SK-N-SH (cell line): ENCODE results near the gene CUEDC1. TPM values are rescaled to one million over a fixed set of nuclear protein-coding genes. Genes with fewer than 3 reads are reported as not detected.

ENCODE experiments used
- CTCF ChIA-PET: fragments of 300-600, 350-600 bp; formaldehyde crosslinking; extraction: SDS; loops from one replicate; lab custom pipeline; 2021; lab: Yijun Ruan, JAX
- POLR2A ChIA-PET: fragments of 350-600 bp; sonication (Branson Sonifier 250); formaldehyde crosslinking; extraction: SDS; loops from one replicate; lab custom pipeline; 2020; ENCODE audit warnings: antibody characterized with exemption, inconsistent platforms; lab: Yijun Ruan, JAX
- DNase-seq: peaks from one replicate; pipeline ENCODE4 v3.0.0; 2012
- H2AFZ ChIP-seq: fragments of 200-600 bp; sonication (generic); 2 replicates; pipeline ENCODE4 v1.8.1; 2016; ENCODE audit warnings: antibody characterized with exemption, mild to moderate bottlenecking, low read depth
- H3F3A ChIP-seq: fragments of 200-600 bp; sonication (generic); replicated peaks from 2 replicates; pipeline ENCODE3; 2016; ENCODE audit warnings: antibody characterized with exemption, mild to moderate bottlenecking; ENCODE audit not compliant: insufficient read depth
- H3K27ac ChIP-seq, 2 experiments: fragments of 200-500 bp in 1 of 2; fragments of 200-600 bp in 1 of 2; sonication (Bioruptor generic) in 1 of 2; sonication (generic), shearing (Covaris generic) in 1 of 2; 2 replicates each; pipeline versions ENCODE4 v1.5.1 to v1.6.1; 2014 to 2016; ENCODE audit warnings: low read depth in 2 of 2, inconsistent platforms in 1 of 2, low read length in 1 of 2, mild to moderate bottlenecking in 1 of 2, mixed read lengths in 1 of 2
- H3K27me3 ChIP-seq: fragments of 200-600 bp; sonication (generic), shearing (Covaris generic); 2 replicates; pipeline ENCODE4 v1.6.1; 2016; ENCODE audit warnings: mixed run types; ENCODE audit not compliant: insufficient read depth
- H3K36me3 ChIP-seq, 2 experiments: fragments of 200-500 bp in 1 of 2; fragments of 200-600 bp in 1 of 2; sonication (Bioruptor generic) in 1 of 2; sonication (generic) in 1 of 2; replicated peaks in 1 of 2; 2 replicates each; pipeline versions ENCODE3 to v1.5.1; 2014 to 2016; ENCODE audit warnings: low read length in 1 of 2, mild to moderate bottlenecking in 1 of 2; ENCODE audit not compliant: insufficient read depth in 2 of 2, control insufficient read depth in 1 of 2
- H3K4me1 ChIP-seq, 2 experiments: fragments of 200-500 bp in 1 of 2; fragments of 200-600 bp in 1 of 2; sonication (Bioruptor generic) in 1 of 2; sonication (generic), shearing (Covaris generic) in 1 of 2; 2 replicates each; pipeline versions ENCODE4 v1.5.1 to v1.6.1; 2014 to 2016; ENCODE audit warnings: low read depth in 1 of 2, low read length in 1 of 2, mixed run types in 1 of 2; ENCODE audit not compliant: insufficient read depth in 2 of 2, control insufficient read depth in 1 of 2
- H3K4me2 ChIP-seq: fragments of 200-600 bp; sonication (generic), shearing (Covaris generic); 2 replicates; pipeline ENCODE4 v1.6.1; 2017; ENCODE audit warnings: mixed run types
- H3K4me3 ChIP-seq, 2 experiments: fragments of 200-500 bp in 1 of 2; fragments of 200-600 bp in 1 of 2; sonication (Bioruptor generic) in 1 of 2; sonication (generic), shearing (Covaris generic) in 1 of 2; 2 replicates each; pipeline versions ENCODE4 v1.5.1 to v1.8.1; 2014 to 2016; ENCODE audit warnings: low read depth in 2 of 2, inconsistent platforms in 1 of 2, low read length in 1 of 2, mild to moderate bottlenecking in 1 of 2, mixed read lengths in 1 of 2, moderate library complexity in 1 of 2
- H3K79me2 ChIP-seq: fragments of 200-600 bp; sonication (generic); 2 replicates; pipeline ENCODE4 v1.8.1; 2017; ENCODE audit warnings: mild to moderate bottlenecking; ENCODE audit not compliant: insufficient read depth
- H3K9ac ChIP-seq: fragments of 200-600 bp; sonication (generic); 2 replicates; pipeline ENCODE4 v1.6.1; 2017; ENCODE audit warnings: mixed run types
- H3K9me2 ChIP-seq: fragments of 200-600 bp; sonication (generic); 2 replicates; pipeline ENCODE4 v1.6.1; 2017; ENCODE audit warnings: mixed run types
- H3K9me3 ChIP-seq: fragments of 200-600 bp; sonication (generic); 2 replicates; pipeline ENCODE4 v1.6.1; 2017; ENCODE audit warnings: mixed run types, mild to moderate bottlenecking, moderate library complexity
- H4K20me1 ChIP-seq: fragments of 200-600 bp; sonication (generic); 2 replicates; pipeline ENCODE4 v1.6.1; 2017; ENCODE audit warnings: mild to moderate bottlenecking, mixed run types; ENCODE audit not compliant: insufficient read depth
- NFIC ChIP-seq: IDR thresholded peaks from 2 replicates; pipeline ENCODE4 v1.4.0; 2012; ENCODE audit warnings: borderline replicate concordance
- PBX3 ChIP-seq: IDR thresholded peaks from 2 replicates; pipeline ENCODE4; 2012
- REST ChIP-seq: IDR thresholded peaks from 2 replicates; pipeline ENCODE4 v1.6.1; 2012; ENCODE audit warnings: mild to moderate bottlenecking, low read depth, low read length, moderate library complexity
- SIN3A ChIP-seq: IDR thresholded peaks from 2 replicates; pipeline ENCODE4 v1.6.1; 2012; ENCODE audit warnings: low read depth, mild to moderate bottlenecking, low read length, moderate library complexity, borderline replicate concordance
- TEAD4 ChIP-seq: IDR thresholded peaks from 2 replicates; pipeline ENCODE4 v1.4.0; 2012; ENCODE audit warnings: mild to moderate bottlenecking, borderline replicate concordance; ENCODE audit not compliant: insufficient read depth
- WGBS: methylation state at CpG from one replicate; pipeline ENCODE4 v1.1.6; 2017; ENCODE audit warnings: low lambda C conversion rate; 5-methylcytosine and 5-hydroxymethylcytosine counted together
- polyA plus RNA-seq, 3 experiments: library from polyadenylated mRNA; depleted of rRNA; stranded (reverse); fragments of >200 nt; gene quantifications; 2 replicates each; pipeline ENCODE4 v1.2.3, GENCODE V29; 2012

Gene CUEDC1
- polyA plus RNA-seq, 1 of the 3 experiments (the other 2 are of a cell fraction) = 58.9 TPM

- peaks cover 14% of the 10 kb centered on the region for H3F3A ChIP-seq
- CTCF ChIA-PET = interaction anchor here (1.0 to 6.1 kb wide), 8 partner anchors 14 to 709 kb away, joined by 3 to 187 read pairs (median 19); no protein-coding TSS in a partner anchor
Measured at GRCh38 chr17:57830880-57831279, 124.3 kb downstream of the CUEDC1 start.

More at GRCh38 chr17:57830880-57831279, 124.3 kb downstream of the CUEDC1 start:
- DNase-seq = no peak
- peaks cover 0 to 10% of the 10 kb centered on the region in 2 experiments; a peak in 1 of 4 replicates for H3K4me1 ChIP-seq
- no peaks in the 10 kb centered on the region for H3K36me3 ChIP-seq
- H3K4me2 ChIP-seq = no peak overlapping the region
- no peaks in the 10 kb centered on the region for H3K9me3 ChIP-seq
- H3K27me3 ChIP-seq = no peaks in the 10 kb centered on the region
- POLR2A ChIA-PET = interaction anchor here (0.9 kb wide), 1 partner anchor 48 kb away, joined by 3 read pairs; no protein-coding TSS in a partner anchor
- H4K20me1 ChIP-seq = no peaks in the 10 kb centered on the region
- H2AFZ ChIP-seq = no peak overlapping the region
- TF ChIP-seq REST (no peak), NFIC (no peak), PBX3 (no peak), TEAD4 (no peak), SIN3A (no peak)
- no peak overlapping the region for H3K27ac ChIP-seq
- no peaks in the 10 kb centered on the region for H3K79me2 ChIP-seq
- H3K9ac ChIP-seq = no peak overlapping the region
- H3K9me2 ChIP-seq = no peaks in the 10 kb centered on the region
- WGBS = 90% methylated on average over 7 of the region's 7 CpGs
- no peak overlapping the region for H3K4me3 ChIP-seq
